HepG2 (cell line): ENCODE measurements around the gene RPS6KA2. TPM values are rescaled to one million over a fixed set of nuclear protein-coding genes. Genes with fewer than 3 reads are reported as not detected.

Experiments
- ATAC-seq: fragments of 200-7000 bp; cut with Tn5 transposase; 3 replicates; pipeline ENCODE4 v1.9.1; 2020; ENCODE audit warnings: mild to moderate bottlenecking, moderate library complexity
- BruUV-seq: library from RNA; stranded (reverse); fragments of 400-500 nt; replicated peaks from 2 replicates; lab custom pipeline; 2021; lab: Mats Ljungman, UMichigan
- CTCF ChIA-PET: fragments of 300-600 bp; formaldehyde crosslinking; extraction: SDS; loops from one replicate; lab custom pipeline; 2021; ENCODE audit warnings: low total read pairs, inconsistent platforms, low intra/inter-chr PET ratio; lab: Yijun Ruan, JAX
- POLR2A ChIA-PET: fragments of 350-600 bp; sonication (Branson Sonifier 250); formaldehyde crosslinking; loops from one replicate; lab custom pipeline; 2020; ENCODE audit warnings: antibody characterized with exemption, inconsistent platforms; lab: Yijun Ruan, JAX
- DNase-seq: peaks from one replicate; pipeline ENCODE4 v3.0.0-alpha.2; 2015; ENCODE audit warnings: low spot score
- FAIRE-seq: peaks from 3 replicates; lab custom pipeline; 2011; peaks lifted over from hg19 to GRCh38; lab: Jason Lieb, UNC
- H2AFZ ChIP-seq: one replicate; pipeline ENCODE4 v1.6.1; 2011; ENCODE audit warnings: low read length, inconsistent platforms
- H3K27ac ChIP-seq: fragments of 300-600 bp; 3 replicates; pipeline ENCODE4 v1.8.0; 2011; ENCODE audit warnings: mixed run types, mild to moderate bottlenecking, mixed read lengths, low read length, inconsistent platforms; ENCODE audit not compliant: insufficient read depth; ENCODE audit errors: extremely low read length
- H3K27me3 ChIP-seq, 2 experiments: fragments of 200-600 bp in 1 of 2; 2 replicates in 1 of 2; 3 replicates in 1 of 2; pipeline versions ENCODE4 v1.6.0 to v1.8.0; 2011; ENCODE audit warnings: low read length in 2 of 2, mild to moderate bottlenecking in 2 of 2, moderate library complexity in 2 of 2, inconsistent platforms in 1 of 2; ENCODE audit not compliant: insufficient read depth in 2 of 2, control insufficient read depth in 1 of 2
- H3K36me3 ChIP-seq, 2 experiments: fragments of 200-600 bp in 1 of 2; replicated peaks in 1 of 2; 2 replicates in 1 of 2; 3 replicates in 1 of 2; pipeline versions ENCODE4 v1.5.1 to v1.8.0; 2011; ENCODE audit warnings: low read length in 2 of 2, inconsistent platforms in 1 of 2; ENCODE audit not compliant: insufficient read depth in 2 of 2, control insufficient read depth in 1 of 2
- H3K4me1 ChIP-seq: 2 replicates; pipeline ENCODE4 v1.5.1; 2012; ENCODE audit warnings: low read length, inconsistent platforms; ENCODE audit not compliant: insufficient read depth
- H3K4me2 ChIP-seq: 2 replicates; pipeline ENCODE4 v1.6.0; 2011; ENCODE audit warnings: low read depth, low read length, inconsistent platforms
- H3K4me3 ChIP-seq, 3 experiments: fragments of 200-600 bp in 1 of 3; sonication (generic), shearing (Covaris generic) in 1 of 3; replicated peaks in 1 of 3; 2 replicates each; pipeline ENCODE4 v1.5.1; 2011 to 2016; ENCODE audit warnings: low read length in 3 of 3, inconsistent platforms in 2 of 3, low read depth in 2 of 3, mild to moderate bottlenecking in 2 of 3, control low read depth in 1 of 3, mixed read lengths in 1 of 3; ENCODE audit not compliant: insufficient read depth in 1 of 3
- H3K79me2 ChIP-seq: one replicate; pipeline ENCODE4 v1.6.1; 2011; ENCODE audit warnings: low read length, inconsistent platforms; ENCODE audit not compliant: insufficient read depth
- H3K9ac ChIP-seq: 2 replicates; pipeline ENCODE4 v1.6.0; 2011; ENCODE audit warnings: mild to moderate bottlenecking, low read depth, low read length, inconsistent platforms; ENCODE audit not compliant: insufficient read depth
- H3K9me3 ChIP-seq: 2 replicates; pipeline ENCODE4 v1.5.1; 2012; ENCODE audit warnings: mild to moderate bottlenecking, low read length
- H4K20me1 ChIP-seq: 2 replicates; pipeline ENCODE4 v1.6.0; 2011; ENCODE audit warnings: inconsistent platforms, mild to moderate bottlenecking, low read length, moderate library complexity; ENCODE audit not compliant: insufficient read depth
- ETV5 ChIP-seq: IDR thresholded peaks from 2 replicates; pipeline ENCODE4 v1.6.1; 2018; ENCODE audit warnings: missing biosample characterization, missing genetic modification reagents, inconsistent platforms, borderline replicate concordance
- RARA ChIP-seq: IDR thresholded peaks from 2 replicates; pipeline ENCODE4 v1.6.1; 2016; ENCODE audit warnings: missing genetic modification reagents, missing compliant biosample characterization
- RFXANK ChIP-seq: IDR thresholded peaks from 2 replicates; pipeline ENCODE4 v1.6.1; 2016
- SRY ChIP-seq: sonication (generic); formaldehyde crosslinking; IDR thresholded peaks from 2 replicates; pipeline ENCODE4 v1.8.0; 2022; ENCODE audit warnings: mild to moderate bottlenecking, missing genetic modification reagents
- XBP1 ChIP-seq: sonication (generic); formaldehyde crosslinking; IDR thresholded peaks from 2 replicates; pipeline ENCODE4 v1.5.0; 2020; ENCODE audit warnings: missing genetic modification reagents
- ZNF451 ChIP-seq: sonication (generic); formaldehyde crosslinking; IDR thresholded peaks from 2 replicates; pipeline ENCODE4 v1.5.0; 2020; ENCODE audit warnings: mild to moderate bottlenecking, missing genetic modification reagents
- ZNF772 ChIP-seq: sonication (generic); formaldehyde crosslinking; IDR thresholded peaks from 2 replicates; pipeline ENCODE4 v1.5.0; 2020; ENCODE audit warnings: mild to moderate bottlenecking, missing genetic modification reagents
- WGBS: methylation state at CpG from one replicate; pipeline ENCODE4 v1.1.6; 2017; ENCODE audit warnings: low lambda C conversion rate; 5-methylcytosine and 5-hydroxymethylcytosine counted together
- in situ Hi-C: cut with HindIII; loops from 2 replicates; pipeline ENCODE4 v1.10.0; 2017; ENCODE audit warnings: low pct_unique_long_range_greater_than_20kb; ENCODE audit not compliant: extremely low pct_ligation_motif_present
- intact Hi-C: fragments of 100-400 bp; cut with micrococcal nuclease; formaldehyde crosslinking; loops from one replicate; pipeline ENCODE4 v1.10.0; 2022; ENCODE audit not compliant: unreplicated experiment
- polyA plus RNA-seq, 8 experiments: library from polyadenylated mRNA; depleted of rRNA in 3 of 8; stranded (reverse) in 7 of 8; unstranded in 1 of 8; fragments of >200 nt; fragmentation: Illumina TruSeq in 4 of 8; extraction: Trizol in 4 of 8; gene quantifications; 2 replicates each; pipeline versions ENCODE4 v1.2.1 to v1.2.3, GENCODE V29; 2011 to 2016; ENCODE audit warnings: low read depth in 4 of 8, missing spikeins in 1 of 8, mixed read lengths in 1 of 8; ENCODE audit not compliant: insufficient read depth in 1 of 8
- total RNA-seq, 5 experiments: library from RNA; depleted of rRNA; stranded (reverse); fragments of >200 nt; fragmentation: Illumina TruSeq; extraction: Trizol; gene quantifications; 2 replicates each; pipeline ENCODE4 v1.2.3, GENCODE V29; 2016; ENCODE audit warnings: low read depth in 1 of 5
- TF ChIP-seq, protein P1 (sequence below): sonication (generic); formaldehyde crosslinking; IDR thresholded peaks from 2 replicates; pipeline ENCODE4 v1.8.0; 2022; ENCODE audit warnings: missing genetic modification reagents, low read depth, mild to moderate bottlenecking, borderline replicate concordance

Gene RPS6KA2
- total and polyA plus RNA-seq, 2 of the 13 experiments (the other 11 are each of a cell fraction or from before 2014, with no cell fraction given): 0.22 to 0.38 TPM

DNA sequence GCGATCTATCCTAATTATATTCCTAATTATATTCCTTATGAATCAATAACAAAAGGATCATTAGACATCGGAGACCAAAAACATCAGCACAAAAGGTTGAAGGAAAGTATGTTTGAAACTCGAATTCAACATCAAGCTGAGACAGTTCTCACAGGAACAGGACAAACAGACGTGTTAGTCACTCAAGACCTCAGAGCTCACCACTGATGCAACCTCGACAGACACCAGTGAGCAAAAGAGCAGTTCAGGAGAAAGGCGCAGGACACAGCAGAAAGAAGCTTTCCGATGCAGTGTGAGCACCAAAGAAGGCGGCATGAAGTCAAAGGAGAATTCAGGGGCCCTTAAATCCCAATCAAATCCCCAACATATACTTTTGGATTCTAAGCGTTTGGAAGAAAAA lies 34.2 kb downstream of the RPS6KA2 start (continued):
- TF ChIP-seq, protein P1, sequence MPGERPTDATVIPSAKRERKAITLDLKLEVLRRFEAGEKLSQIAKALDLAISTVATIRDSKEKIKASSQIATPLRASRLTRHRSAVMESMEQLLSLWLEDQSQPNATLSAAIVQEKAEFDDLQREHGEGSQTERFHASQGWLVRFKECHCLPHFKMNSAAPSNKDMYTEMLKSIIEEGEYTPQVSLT (CRISPR knock-in tag): no peak

DNA sequence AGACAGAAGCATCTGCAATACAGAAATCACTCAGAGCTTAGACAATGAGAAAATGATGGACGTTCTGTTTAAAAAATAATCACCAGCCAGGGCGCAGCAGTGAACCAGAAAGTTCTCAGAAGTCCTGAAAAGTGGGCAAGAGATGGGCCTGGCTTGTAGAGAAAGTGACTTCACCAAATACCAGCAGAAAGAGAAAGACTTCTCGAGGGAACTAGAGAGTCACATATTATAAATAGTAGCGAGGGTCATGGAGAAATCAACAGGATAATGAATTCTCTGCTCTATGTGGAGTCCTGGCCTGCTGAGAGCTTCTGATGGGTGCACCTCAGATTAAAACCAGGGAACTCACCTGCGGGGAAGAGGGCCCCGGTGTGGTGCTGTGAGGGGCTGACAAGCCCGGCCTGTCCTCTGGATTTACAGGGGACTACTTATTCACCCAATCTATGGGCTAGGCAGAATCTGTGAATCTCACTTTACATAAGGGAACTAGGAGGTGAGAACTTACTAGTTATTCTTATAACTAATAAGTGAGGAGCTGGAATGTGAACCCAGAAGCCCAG lies 35.0 kb downstream of the RPS6KA2 start:
- Histone ChIP-seq H3K27ac (no peak overlapping the region), H3K9ac (no peak overlapping the region), H3K9me3 (no peaks in the 10 kb centered on the region), H3K36me3 (no peaks in the 10 kb centered on the region), H4K20me1 (no peaks in the 10 kb centered on the region), H3K79me2 (no peaks in the 10 kb centered on the region), H2AFZ (no peak overlapping the region), H3K4me2 (no peak overlapping the region), H3K4me3 (no peak overlapping the region), H3K4me1 (no peaks in the 10 kb centered on the region), H3K27me3 (peaks cover 7 to 56% of the 10 kb centered on the region in 2 experiments; a peak in 4 of 5 replicates)
- no peak for ATAC-seq
- ChIA-PET POLR2A (no interaction called here), CTCF (no interaction called here)
- 5% methylated on average over 7 of the region's 7 CpGs for WGBS
- no TSS peak for BruUV-seq
- intact Hi-C loops: loop anchor here (5.0 kb wide), 1 partner anchor 315 kb away; no protein-coding TSS in a partner anchor
- no peak for TF ChIP-seq ETV5
- TF ChIP-seq XBP1 (CRISPR knock-in tag): no peak
- TF ChIP-seq ZNF772 (CRISPR knock-in tag): no peak
- no peak for TF ChIP-seq RFXANK (CRISPR knock-in tag)
- no peak for TF ChIP-seq SRY (CRISPR knock-in tag)
- TF ChIP-seq ZNF451 (CRISPR knock-in tag): no peak
- TF ChIP-seq RARA (CRISPR knock-in tag): no peak
- in situ Hi-C loops: no loop called here
- no peak for FAIRE-seq
- no peak for DNase-seq
